K562 (cell line): ENCODE measurements around the gene SPTLC2. TPM values are rescaled to one million over a fixed set of nuclear protein-coding genes. Genes with fewer than 3 reads are reported as not detected.
A peak's percentile ranks its signal among the peaks of the same experiment; 100 is the strongest.

Experiments used
- ATAC-seq: fragments of 200-7000 bp; cut with Tn5 transposase; 3 replicates; pipeline ENCODE4 v1.9.1; 2020; ENCODE audit warnings: moderate library complexity
- BruUV-seq: library from RNA; stranded (reverse); fragments of 400-500 nt; replicated peaks from 2 replicates; lab custom pipeline; 2021; lab: Mats Ljungman, UMichigan
- CTCF ChIA-PET: fragments of 300-600 bp; formaldehyde crosslinking; extraction: SDS; loops from one replicate; lab custom pipeline; 2021; ENCODE audit warnings: low intra/inter-chr PET ratio; lab: Yijun Ruan, JAX
- POLR2A ChIA-PET: fragments of 300-600, 350-650 bp; sonication (Branson Sonifier 250); formaldehyde crosslinking; extraction: SDS; loops from one replicate; lab custom pipeline; 2021; ENCODE audit warnings: antibody characterized with exemption, inconsistent platforms; lab: Yijun Ruan, JAX
- DNase-seq, 4 experiments: peaks; one replicate each; pipeline versions ENCODE4 v3.0.0 to v3.0.0-alpha.2; 2011 to 2018; ENCODE audit warnings: low spot score in 3 of 4, mixed read lengths in 3 of 4; ENCODE audit errors: extremely low read depth in 1 of 4
- FAIRE-seq: peaks from 2 replicates; lab custom pipeline; 2011; peaks lifted over from hg19 to GRCh38; lab: Jason Lieb, UNC
- H2AFZ ChIP-seq: 2 replicates; pipeline ENCODE4 v1.6.0; 2011; ENCODE audit warnings: low read depth, low read length, control low read depth, inconsistent platforms
- H3K27ac ChIP-seq: fragments of 200-600 bp; 3 replicates; pipeline ENCODE4 v1.8.0; 2011; ENCODE audit warnings: low read depth, mild to moderate bottlenecking, control low read depth, inconsistent platforms, low read length, moderate library complexity, mixed read lengths; ENCODE audit errors: extremely low read depth
- H3K27me3 ChIP-seq, 2 experiments: fragments of 300-600 bp in 1 of 2; 2 replicates in 1 of 2; 3 replicates in 1 of 2; pipeline versions ENCODE4 v1.6.0 to v1.8.0; 2011; ENCODE audit warnings: inconsistent platforms in 2 of 2, low read length in 2 of 2, mild to moderate bottlenecking in 1 of 2, mixed read lengths in 1 of 2, moderate library complexity in 1 of 2; ENCODE audit not compliant: control insufficient read depth in 2 of 2, insufficient read depth in 2 of 2
- H3K36me3 ChIP-seq: fragments of 300-600 bp; 3 replicates; pipeline ENCODE4 v1.8.0; 2011; ENCODE audit warnings: mild to moderate bottlenecking, low read length, inconsistent platforms; ENCODE audit not compliant: control insufficient read depth, insufficient read depth
- H3K4me1 ChIP-seq, 2 experiments: fragments of 200-600 bp in 1 of 2; replicated peaks in 1 of 2; 2 replicates in 1 of 2; 3 replicates in 1 of 2; pipeline versions ENCODE4 v1.5.1 to v1.8.0; 2011; ENCODE audit warnings: inconsistent platforms in 2 of 2, low read length in 2 of 2, mild to moderate bottlenecking in 1 of 2, mixed read lengths in 1 of 2, moderate library complexity in 1 of 2; ENCODE audit not compliant: control insufficient read depth in 2 of 2, insufficient read depth in 2 of 2
- H3K4me2 ChIP-seq: 2 replicates; pipeline ENCODE4 v1.6.1; 2011; ENCODE audit warnings: low read length, control low read depth, inconsistent platforms, mixed read lengths; ENCODE audit not compliant: insufficient read depth
- H3K4me3 ChIP-seq: fragments of 200-600 bp; sonication (generic), shearing (Covaris generic); 2 replicates; pipeline ENCODE4 v1.5.1; 2016; ENCODE audit warnings: control low read depth, inconsistent platforms
- H3K79me2 ChIP-seq: fragments of 200-600 bp; 3 replicates; pipeline ENCODE4 v1.8.0; 2011; ENCODE audit warnings: low read length, inconsistent platforms; ENCODE audit not compliant: control insufficient read depth, insufficient read depth
- H3K9ac ChIP-seq, 2 experiments: 2 replicates each; pipeline versions ENCODE4 v1.6.0 to v1.6.1; 2011; ENCODE audit warnings: low read depth in 2 of 2, low read length in 2 of 2, control low read depth in 1 of 2, inconsistent platforms in 1 of 2, mild to moderate bottlenecking in 1 of 2, mixed read lengths in 1 of 2; ENCODE audit not compliant: insufficient read depth in 1 of 2
- H3K9me1 ChIP-seq: one replicate; pipeline ENCODE4 v1.6.0; 2011; ENCODE audit warnings: inconsistent platforms, mild to moderate bottlenecking, low read length, moderate library complexity; ENCODE audit not compliant: control insufficient read depth, insufficient read depth
- H3K9me3 ChIP-seq: replicated peaks from 2 replicates; pipeline ENCODE4 v1.5.1; 2011; ENCODE audit warnings: low read depth, low read length, inconsistent platforms; ENCODE audit not compliant: control insufficient read depth, insufficient read depth
- H4K20me1 ChIP-seq: replicated peaks from 2 replicates; pipeline ENCODE4 v1.6.1; 2011; ENCODE audit warnings: low read length, inconsistent platforms, mixed read lengths; ENCODE audit not compliant: control insufficient read depth, insufficient read depth
- ADNP ChIP-seq: fragments of 200-800 bp; sonication (Bioruptor generic); IDR thresholded peaks from 2 replicates; pipeline ENCODE4 v1.6.1; 2016; ENCODE audit warnings: missing genetic modification characterization, missing compliant biosample characterization
- CREB3L1 ChIP-seq: fragments of 450-650 bp; IDR thresholded peaks from 2 replicates; pipeline ENCODE4 v1.6.1; 2014; ENCODE audit warnings: low read depth, mild to moderate bottlenecking, moderate library complexity, borderline replicate concordance
- CREM ChIP-seq: IDR thresholded peaks from 2 replicates; pipeline ENCODE4 v1.6.1; 2014; ENCODE audit warnings: antibody characterized with exemption, low read depth
- CTBP1 ChIP-seq: fragments of 450-650 bp; IDR thresholded peaks from 2 replicates; pipeline ENCODE4 v1.6.1; 2016; ENCODE audit warnings: borderline replicate concordance
- E2F1 ChIP-seq: sonication (generic); formaldehyde crosslinking; IDR thresholded peaks from 2 replicates; pipeline ENCODE4 v1.8.1; 2023; ENCODE audit warnings: mild to moderate bottlenecking, missing genetic modification reagents, moderate library complexity
- E2F4 ChIP-seq: sonication (generic); formaldehyde crosslinking; IDR thresholded peaks from 2 replicates; pipeline ENCODE4 v1.8.0; 2022; ENCODE audit warnings: mild to moderate bottlenecking, low read depth, missing genetic modification reagents
- ELF2 ChIP-seq: fragments of 250-450 bp; sonication (Bioruptor Pico); IDR thresholded peaks from 2 replicates; pipeline ENCODE4 v1.5.0; 2021; ENCODE audit warnings: mild to moderate bottlenecking
- FOXP1 ChIP-seq: sonication (generic); formaldehyde crosslinking; IDR thresholded peaks from 2 replicates; pipeline ENCODE4 v1.8.0; 2022; ENCODE audit warnings: mild to moderate bottlenecking, missing genetic modification reagents
- HNRNPLL ChIP-seq: fragments of 200-400 bp; formaldehyde crosslinking; IDR thresholded peaks from 2 replicates; pipeline ENCODE4 v1.6.1; 2017; ENCODE audit warnings: low read length, low read depth, mild to moderate bottlenecking; ENCODE audit not compliant: poor library complexity, severe bottlenecking
- MEIS2 ChIP-seq: fragments of 450-650 bp; IDR thresholded peaks from 2 replicates; pipeline ENCODE4 v1.6.1; 2014; ENCODE audit warnings: mild to moderate bottlenecking; ENCODE audit not compliant: partially characterized antibody
- POLR3A ChIP-seq: IDR thresholded peaks from 2 replicates; pipeline ENCODE4 v1.6.1; 2011; ENCODE audit warnings: borderline replicate concordance, mild to moderate bottlenecking, moderate library complexity; ENCODE audit not compliant: insufficient read length, insufficient read depth; ENCODE audit errors: extremely low read depth
- SMAD3 ChIP-seq: fragments of 450-650 bp; formaldehyde crosslinking; conservative IDR thresholded peaks from 2 replicates; pipeline ENCODE4 v1.4.0; 2020; ENCODE audit warnings: mild to moderate bottlenecking
- SMAD4 ChIP-seq: fragments of 250-450 bp; sonication (Bioruptor Pico); conservative IDR thresholded peaks from 2 replicates; pipeline ENCODE4 v1.8.0; 2021; ENCODE audit warnings: inconsistent platforms, mild to moderate bottlenecking, moderate library complexity
- TSC22D4 ChIP-seq: fragments of 450-650 bp; IDR thresholded peaks from 2 replicates; pipeline ENCODE4 v1.6.1; 2016; ENCODE audit warnings: missing genetic modification characterization, missing biosample characterization, control low read depth
- ZMIZ1 ChIP-seq, 2 experiments: fragments of 150-350 bp in 1 of 2; IDR thresholded peaks; 2 replicates each; pipeline ENCODE4 v1.6.1; 2012 to 2016; ENCODE audit warnings: low read depth in 2 of 2, low read length in 2 of 2, mild to moderate bottlenecking in 1 of 2, moderate library complexity in 1 of 2
- ZNF134 ChIP-seq: fragments of 250-450 bp; sonication (Bioruptor Pico); conservative IDR thresholded peaks from 2 replicates; pipeline ENCODE4 v1.4.0; 2020
- ZSCAN29 ChIP-seq: fragments of 450-650 bp; IDR thresholded peaks from 2 replicates; pipeline ENCODE4 v1.6.1; 2017
- WGBS: fragments of 100-300 bp; shearing (Covaris generic); methylation state at CpG from one replicate; pipeline ENCODE4 v1.1.6; 2016; ENCODE audit warnings: low coverage, mixed read lengths; ENCODE audit not compliant: insufficient coverage; ENCODE audit errors: missing lambda C conversion rate; 5-methylcytosine and 5-hydroxymethylcytosine counted together
- in situ Hi-C: fragments of 300-500 bp; cut with MboI; formaldehyde crosslinking; loops from 4 replicates; pipeline ENCODE4 v1.15.0; 2018; ENCODE audit warnings: inconsistent platforms, mixed read lengths
- intact Hi-C: fragments of 100-400 bp; cut with micrococcal nuclease; formaldehyde crosslinking; loops from 2 replicates; pipeline ENCODE4 v1.14.2; 2022
- polyA plus RNA-seq, 8 experiments: library from polyadenylated mRNA; depleted of rRNA in 4 of 8; stranded (reverse) in 5 of 8; unstranded in 3 of 8; fragments of >200 nt; fragmentation: Nextera tagmentation in 2 of 8; fragmentation: Illumina TruSeq in 1 of 8; extraction: Ambion mirVana in 2 of 8; extraction: Trizol in 1 of 8; gene quantifications; 2 replicates each; pipeline versions ENCODE4 v1.2.1 to v1.2.3, GENCODE V29; 2011 to 2014; ENCODE audit warnings: inconsistent platforms in 1 of 8, missing spikeins in 1 of 8
- total RNA-seq, 7 experiments: library from RNA; depleted of rRNA in 6 of 7; stranded (reverse); fragments of >200 nt in 6 of 7; fragmentation: Illumina TruSeq in 2 of 7; extraction: Trizol in 2 of 7; gene quantifications; 2 replicates each; pipeline versions ENCODE4 v1.2.1 to v1.2.3, GENCODE V29; 2011 to 2021; ENCODE audit warnings: low replicate concordance in 1 of 7

SPTLC2 gene
- total and polyA plus RNA-seq, 9 of the 15 experiments (the other 6 are each of a cell fraction or from before 2014, with no cell fraction given): 4.5 to 30.4 (median 14.0) TPM

- no peak overlapping the region for H3K4me3 ChIP-seq
- H3K36me3 ChIP-seq: no peaks in the 10 kb centered on the region
- intact Hi-C loops: no loop called here
- H4K20me1 ChIP-seq: no peaks in the 10 kb centered on the region
- no peak for DNase-seq
- TF ChIP-seq E2F4 (no peak), ELF2 (CRISPR knock-in tag) (no peak), SMAD4 (CRISPR knock-in tag) (no peak), ZNF134 (CRISPR knock-in tag) (no peak), ZMIZ1 (IDR thresholded peaks at IDR 0.05; ENCODE audit: low read depth in 2 of 2, low read length in 2 of 2) (no peak), POLR3A (no peak), HNRNPLL (no peak), TSC22D4 (tag) (no peak), CREB3L1 (no peak), ZSCAN29 (no peak), CTBP1 (no peak), ADNP (no peak), SMAD3 (CRISPR knock-in tag) (no peak), E2F1 (no peak), MEIS2 (no peak), FOXP1 (CRISPR knock-in tag) (no peak), CREM (no peak)
- H3K79me2 ChIP-seq: no peaks in the 10 kb centered on the region
- H3K9me1 ChIP-seq: no peaks in the 10 kb centered on the region
- no peaks in the 10 kb centered on the region; a peak in 1 of 5 replicates for H3K4me1 ChIP-seq
- H2AFZ ChIP-seq: no peak overlapping the region
- ATAC-seq: no peak
- no TSS peak for BruUV-seq
- POLR2A ChIA-PET: no interaction called here
- no peak overlapping the region for H3K4me2 ChIP-seq
- in situ Hi-C loops: no loop called here
- peak overlapping the region in 1 of 2 experiments; percentile 35; a peak in 1 of 4 replicates for H3K9ac ChIP-seq
- no CpG with 5 or more reads among the region's 3 CpGs for WGBS
- H3K9me3 ChIP-seq: no peaks in the 10 kb centered on the region
- H3K27ac ChIP-seq: no peak overlapping the region
- CTCF ChIA-PET: no interaction called here
- H3K27me3 ChIP-seq: peaks cover 7 to 26% of the 10 kb centered on the region in 2 experiments; a peak in 4 of 5 replicates
- FAIRE-seq: no peak
Measured at GRCh38 chr14:77485256-77485655, 131.2 kb downstream of the SPTLC2 start.
